NCI-H748 (cell line): ENCODE data around the gene ARL5C.
"Not testable (repeated sequence)": the region's sequence is repeated elsewhere in the genome, so short reads cannot be mapped to it uniquely, and the experiment has no call there.

Experiments used
- DNase-seq: peaks from one replicate; lab custom pipeline; 2025; ENCODE audit not compliant: unreplicated experiment; lab: John Stamatoyannopoulos, UW

ARL5C gene

DNA sequence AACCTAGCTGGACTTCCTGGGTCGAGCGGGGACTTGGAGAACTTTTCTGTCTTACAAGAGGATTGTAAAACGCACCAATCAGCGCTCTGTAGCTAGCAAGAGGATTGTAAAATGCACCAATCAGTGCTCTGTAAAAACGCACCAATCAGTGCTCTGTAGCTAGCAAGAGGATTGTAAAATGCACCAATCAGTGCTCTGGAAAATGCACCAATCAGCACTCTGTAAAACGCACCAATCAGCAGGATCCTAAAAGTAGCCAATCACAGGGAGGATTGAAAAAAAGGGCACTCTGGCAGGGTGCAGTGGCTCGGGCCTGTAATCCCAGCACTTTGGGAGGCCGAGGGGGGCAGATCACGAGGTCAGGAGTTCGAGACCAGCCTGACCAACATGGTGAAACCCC lies 2.5 kb upstream of the ARL5C start:
- not testable (repeated sequence) for DNase-seq

DNA sequence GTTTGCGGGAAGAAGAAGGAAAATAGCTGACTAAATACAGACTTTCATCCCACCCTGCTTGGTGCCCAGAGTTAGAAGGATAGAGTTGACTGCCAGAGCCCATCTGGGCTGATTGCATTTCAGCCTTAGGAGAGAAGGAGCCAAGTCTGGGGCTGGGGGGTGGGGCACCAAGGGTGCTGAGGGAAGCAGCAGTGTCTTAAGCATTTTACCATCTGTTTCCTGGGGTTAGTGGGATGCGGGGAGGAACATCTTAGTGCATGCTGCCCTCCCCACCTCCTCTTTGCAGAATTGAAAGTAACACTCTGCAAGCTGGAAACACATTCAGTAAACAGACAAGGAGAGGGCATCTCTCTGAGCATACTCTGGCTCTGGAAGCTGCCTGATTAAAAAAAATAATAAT lies 1.5 kb upstream of the ARL5C start:
- no peak for DNase-seq

- DNase-seq = no peak
Measured at GRCh38 chr17:39166437-39167335, 725 bp upstream of the ARL5C start.

- no peak for DNase-seq
Measured at GRCh38 chr17:39165178-39165840, 652 bp downstream of the ARL5C start.

GRCh38 chr17:39164675-39165143 lies 1.3 kb downstream of the ARL5C start:
- peak; percentile 72 for DNase-seq

- DNase-seq = no peak
Measured at GRCh38 chr17:39161962-39162361, 4.0 kb downstream of the ARL5C start.

- DNase-seq = no peak
Measured at GRCh38 chr17:39158623-39159022, 7.3 kb downstream of the ARL5C start.

DNA sequence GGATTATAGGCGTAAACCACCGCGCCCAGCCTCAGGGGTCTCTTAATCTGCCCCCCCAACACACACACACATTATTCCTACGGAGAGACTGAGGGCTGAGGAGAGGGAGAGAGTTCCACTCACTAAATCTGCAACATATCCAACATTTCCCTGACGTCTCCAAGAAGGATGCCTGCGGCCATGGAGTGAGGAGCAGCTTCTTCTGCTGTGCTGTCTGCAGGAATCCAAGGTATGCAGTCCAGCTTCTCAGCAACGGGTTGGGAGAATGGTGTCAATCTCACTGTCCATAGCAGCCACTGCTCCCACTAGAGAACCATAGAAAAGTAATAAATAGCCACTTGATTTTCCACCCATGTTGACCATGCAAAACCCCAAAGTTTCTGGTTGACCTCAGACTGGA lies 9.5 kb downstream of the ARL5C start:
- no peak for DNase-seq

DNA sequence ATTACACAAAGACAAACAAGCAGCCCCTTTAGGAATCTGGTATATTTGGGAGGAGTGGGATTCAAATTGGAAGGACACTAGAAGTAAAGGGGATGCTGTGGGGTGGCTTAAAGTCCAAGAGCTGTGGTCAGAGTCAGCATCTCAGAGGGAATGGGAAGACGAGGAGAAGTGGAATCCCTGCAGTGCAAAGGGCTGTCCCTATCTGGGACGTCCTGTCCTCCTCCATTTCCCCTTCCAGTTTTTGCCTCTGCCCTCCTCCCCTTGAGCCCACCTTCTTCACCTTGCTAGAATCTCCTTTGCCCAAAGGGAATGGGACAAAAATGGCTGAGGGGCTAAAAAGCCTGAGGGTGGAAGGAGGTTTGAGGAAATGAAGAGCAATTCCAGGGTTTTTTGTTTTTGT lies 10.3 kb downstream of the ARL5C start:
- DNase-seq = no peak

GRCh38 chr17:39153599-39154051 lies 12.3 kb downstream of the ARL5C start:
- DNase-seq = peak; percentile 89

- peak; percentile 77 for DNase-seq
Measured at GRCh38 chr17:39151943-39152818, 13.8 kb downstream of the ARL5C start.

GRCh38 chr17:39151150-39151942 lies 14.6 kb downstream of the ARL5C start, which contains the start of gene PLXDC1:
Gene PLXDC1 (minus strand): TSS chr17:39151637. CDS start chr17:39151437, 200 bp downstream.
- DNase-seq = peak; percentile 34

DNA sequence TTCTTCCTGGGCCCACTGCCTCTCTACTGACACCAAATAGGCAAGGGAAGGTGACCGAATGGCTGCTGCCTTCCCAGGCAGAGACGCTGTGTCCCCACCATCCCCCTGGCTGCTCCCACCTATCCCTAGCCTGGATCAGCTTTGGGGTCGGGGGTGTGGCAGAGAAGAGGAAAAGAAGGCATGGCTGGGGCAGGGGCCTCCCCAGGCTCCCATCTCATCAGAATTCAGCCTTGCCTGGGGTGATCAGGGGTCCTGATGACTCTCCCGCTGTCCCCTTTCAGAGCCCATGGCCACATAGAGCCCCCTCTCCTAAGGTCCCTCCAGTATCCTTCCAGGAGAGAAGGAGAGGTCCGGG lies 15.2 kb downstream of the ARL5C start:
- DNase-seq = no peak

- DNase-seq = no peak
Measured at GRCh38 chr17:39150104-39150634, 15.8 kb downstream of the ARL5C start.

- no peak for DNase-seq
Measured at GRCh38 chr17:39147221-39148185, 18.5 kb downstream of the ARL5C start.

DNA sequence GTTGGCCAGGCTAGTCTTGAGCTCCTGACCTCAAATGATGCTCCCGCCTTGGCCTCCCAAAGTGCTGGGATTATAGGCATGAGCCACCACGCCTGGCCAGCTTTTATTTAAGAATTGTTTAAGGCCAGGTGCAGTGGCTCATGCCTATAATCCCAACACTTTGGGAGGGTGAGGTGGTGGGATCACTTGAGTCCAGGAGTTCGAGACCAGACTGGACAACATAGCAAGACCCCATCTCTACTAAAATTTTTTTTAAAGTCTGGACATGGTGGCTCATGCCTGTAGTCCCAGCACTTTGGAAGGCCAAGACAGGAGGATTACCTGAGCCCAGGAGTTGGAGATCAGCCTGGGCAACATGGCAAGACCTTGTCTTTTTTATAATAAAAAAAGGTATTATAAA lies 19.7 kb downstream of the ARL5C start:
- no peak for DNase-seq

DNA sequence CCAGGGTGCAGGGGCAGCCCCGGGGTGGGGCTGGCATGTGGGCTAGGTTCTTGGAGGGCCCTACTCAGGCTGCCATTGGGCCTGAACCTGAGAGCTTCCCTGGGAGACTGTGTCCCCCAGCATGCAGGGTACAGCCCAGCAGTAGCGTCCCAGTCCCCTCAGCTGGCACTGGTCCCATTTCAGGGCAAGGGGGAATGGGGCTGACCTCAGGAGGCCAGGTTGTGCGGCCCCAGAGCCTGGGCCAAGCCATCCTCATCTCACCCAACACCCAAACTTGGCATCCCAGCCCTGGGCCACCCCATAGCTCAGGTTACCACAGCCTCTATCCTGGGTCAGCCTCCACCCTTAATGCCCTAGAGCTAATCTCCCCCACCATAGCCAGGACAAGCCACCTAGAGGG lies 20.8 kb downstream of the ARL5C start:
- DNase-seq = no peak

- peak; percentile 50 for DNase-seq
Measured at GRCh38 chr17:39144416-39144840, 21.5 kb downstream of the ARL5C start.

- no peak for DNase-seq
Measured at GRCh38 chr17:39143552-39144093, 22.3 kb downstream of the ARL5C start.
